NCI-H187 (cell line): ENCODE results near the gene CIAO1.
"Not testable (repeated sequence)": the region's sequence is repeated elsewhere in the genome, so short reads cannot be mapped to it uniquely, and the experiment has no call there.

Experiments
- DNase-seq, 2 experiments: peaks; one replicate each; lab custom pipeline; 2025; lab: John Stamatoyannopoulos, UW

CIAO1 gene

DNA sequence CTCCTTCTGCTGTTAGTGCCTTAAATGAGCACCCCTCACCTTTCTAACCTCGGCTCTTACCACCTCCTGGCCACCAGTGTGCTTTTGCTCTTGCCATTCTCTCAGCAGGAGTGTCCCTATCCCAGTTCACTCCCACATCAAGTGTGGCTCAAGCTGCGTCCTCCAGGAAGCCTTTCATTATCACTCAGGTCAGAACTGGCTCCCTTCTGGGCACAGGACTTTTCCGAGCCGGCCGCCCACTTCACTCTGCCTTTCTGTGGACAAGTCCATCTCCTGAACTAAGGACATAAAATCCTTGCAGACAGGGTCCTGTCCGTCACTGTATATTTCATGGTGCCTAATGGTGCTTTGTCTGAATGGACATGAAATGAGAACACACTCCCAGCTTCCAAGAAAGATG lies 15.8 kb upstream of the CIAO1 start:
- no peak for DNase-seq

DNA sequence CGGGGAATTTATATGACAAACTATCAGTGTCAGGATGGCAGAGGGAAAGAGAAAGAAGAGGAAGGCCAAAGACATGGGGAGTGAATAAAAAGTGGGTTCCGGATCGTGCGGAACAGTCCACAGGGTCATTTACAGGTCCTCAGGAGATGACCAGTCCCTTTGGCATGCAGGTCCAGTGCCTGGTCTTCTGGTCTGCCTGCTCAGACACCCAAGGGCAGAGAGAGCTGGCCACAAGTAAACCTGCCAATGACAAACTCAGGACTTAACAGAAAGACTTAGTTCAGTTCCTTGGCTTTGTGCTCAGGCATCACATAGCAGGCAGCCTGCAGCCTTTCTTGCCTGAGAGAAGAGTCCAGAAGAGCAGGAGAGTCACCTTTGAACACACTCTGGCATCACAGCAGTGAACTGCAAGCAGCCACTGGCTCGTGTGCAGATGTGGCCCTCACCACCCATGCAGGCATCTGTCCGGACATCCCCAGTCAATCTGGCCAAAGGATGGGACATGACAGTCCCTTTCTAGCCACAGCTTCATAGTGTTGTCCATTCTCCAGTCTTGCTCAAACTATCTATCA lies 14.2 kb upstream of the CIAO1 start:
- no peak for DNase-seq

DNA sequence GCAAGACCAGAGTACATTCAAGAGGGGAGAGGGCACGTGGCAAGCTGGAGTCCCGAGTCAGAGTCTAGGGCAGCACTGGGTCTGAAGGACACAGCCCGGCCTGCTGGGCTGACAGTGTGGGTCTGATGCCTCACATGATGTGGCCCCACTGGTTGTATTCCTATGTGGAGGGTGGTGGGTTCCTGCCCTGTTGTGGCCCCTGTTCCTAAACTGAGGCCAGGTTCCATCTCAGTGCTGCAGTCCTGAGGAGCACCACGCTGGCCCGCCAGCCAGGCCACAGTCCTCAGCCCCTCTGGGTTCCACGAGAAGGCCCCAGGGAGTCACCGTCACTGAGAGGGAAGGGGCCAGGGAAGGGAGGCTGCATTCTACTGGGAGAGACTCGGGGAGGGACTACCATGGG lies 13.5 kb upstream of the CIAO1 start:
- no peak for DNase-seq

DNA sequence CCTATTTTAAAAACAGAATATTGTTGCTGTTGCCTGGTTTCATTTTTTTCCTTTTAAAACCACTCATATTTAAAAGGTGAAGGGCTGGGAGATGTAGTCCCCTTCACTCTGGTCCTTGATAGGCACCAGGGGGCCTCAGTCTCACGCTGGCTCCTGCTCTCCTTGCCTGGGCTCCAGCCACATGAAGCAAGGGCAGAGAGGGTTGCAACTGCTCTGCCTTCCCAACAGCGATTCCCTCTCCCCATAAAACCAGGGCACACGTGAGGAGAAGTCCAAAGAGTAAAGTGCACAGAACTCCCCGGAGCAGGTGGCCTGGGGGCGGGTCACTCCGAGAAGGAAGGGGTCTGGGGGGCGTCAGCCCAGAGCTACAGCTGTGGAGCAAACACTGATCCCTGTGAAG lies 13.0 kb upstream of the CIAO1 start:
- no peak for DNase-seq

DNA sequence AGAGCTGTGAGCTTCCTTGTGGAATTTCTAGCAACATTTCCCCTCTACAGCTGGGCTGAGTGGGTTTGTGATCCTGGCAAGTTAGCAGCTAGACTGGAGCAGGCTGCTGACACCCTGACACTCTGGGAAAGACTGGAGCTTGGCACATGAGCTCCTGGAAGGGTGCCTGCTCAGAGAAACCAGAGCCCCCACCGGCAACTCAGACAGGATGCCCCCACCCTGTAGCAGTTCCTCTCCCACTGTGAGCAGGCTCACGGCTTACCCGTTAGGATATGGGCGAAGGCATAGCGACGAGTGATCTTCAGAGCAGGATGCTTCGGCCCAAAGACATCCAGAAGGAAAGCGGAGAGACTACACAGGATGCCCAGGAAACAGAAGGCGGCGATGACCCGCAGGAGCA lies 11.5 kb upstream of the CIAO1 start:
- no peak for DNase-seq

DNA sequence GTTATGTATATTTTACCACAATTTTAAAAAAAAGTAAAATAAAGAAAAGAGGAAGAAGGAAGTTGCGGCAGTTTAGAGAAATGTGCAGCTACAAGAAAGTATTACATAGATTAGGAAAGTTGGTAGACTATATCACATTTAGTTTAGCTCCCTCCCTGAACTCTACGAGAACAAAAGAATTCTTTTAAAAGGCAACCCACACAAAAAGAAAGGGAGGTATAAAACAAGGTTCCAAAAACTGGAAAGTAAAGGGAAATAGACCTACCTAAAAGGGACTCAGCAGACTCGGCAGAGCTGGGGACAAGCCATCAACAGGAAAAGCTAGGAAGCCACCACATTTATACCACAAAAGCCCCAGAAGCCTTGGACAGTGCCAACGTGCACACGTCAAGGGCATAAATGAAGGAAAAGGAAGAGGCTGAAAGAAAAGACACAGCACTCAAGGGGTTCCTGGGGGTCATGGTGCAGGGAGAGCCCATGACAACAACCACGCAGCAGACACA lies 9.4 kb upstream of the CIAO1 start:
- DNase-seq = no peak

DNA sequence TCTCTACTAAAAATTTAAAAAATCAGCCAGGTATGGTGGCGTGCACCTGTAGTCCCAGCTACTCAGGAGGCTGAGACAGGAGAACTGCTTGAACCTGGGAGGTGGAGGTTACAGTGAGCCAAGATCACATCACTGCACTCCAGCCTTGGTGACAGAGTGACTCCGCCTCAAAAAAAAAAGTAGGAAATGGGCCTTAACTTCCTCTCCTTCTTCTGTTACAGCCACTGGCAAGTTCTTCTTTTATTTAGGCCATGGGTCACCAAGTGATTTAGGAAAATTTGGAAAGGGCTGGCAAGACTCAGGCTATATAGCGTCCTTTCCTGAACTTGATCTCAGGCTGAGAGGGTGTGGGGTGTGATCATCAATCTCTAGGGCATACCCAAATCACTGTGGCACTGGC lies 8.3 kb upstream of the CIAO1 start:
- DNase-seq = not testable (repeated sequence)

DNA sequence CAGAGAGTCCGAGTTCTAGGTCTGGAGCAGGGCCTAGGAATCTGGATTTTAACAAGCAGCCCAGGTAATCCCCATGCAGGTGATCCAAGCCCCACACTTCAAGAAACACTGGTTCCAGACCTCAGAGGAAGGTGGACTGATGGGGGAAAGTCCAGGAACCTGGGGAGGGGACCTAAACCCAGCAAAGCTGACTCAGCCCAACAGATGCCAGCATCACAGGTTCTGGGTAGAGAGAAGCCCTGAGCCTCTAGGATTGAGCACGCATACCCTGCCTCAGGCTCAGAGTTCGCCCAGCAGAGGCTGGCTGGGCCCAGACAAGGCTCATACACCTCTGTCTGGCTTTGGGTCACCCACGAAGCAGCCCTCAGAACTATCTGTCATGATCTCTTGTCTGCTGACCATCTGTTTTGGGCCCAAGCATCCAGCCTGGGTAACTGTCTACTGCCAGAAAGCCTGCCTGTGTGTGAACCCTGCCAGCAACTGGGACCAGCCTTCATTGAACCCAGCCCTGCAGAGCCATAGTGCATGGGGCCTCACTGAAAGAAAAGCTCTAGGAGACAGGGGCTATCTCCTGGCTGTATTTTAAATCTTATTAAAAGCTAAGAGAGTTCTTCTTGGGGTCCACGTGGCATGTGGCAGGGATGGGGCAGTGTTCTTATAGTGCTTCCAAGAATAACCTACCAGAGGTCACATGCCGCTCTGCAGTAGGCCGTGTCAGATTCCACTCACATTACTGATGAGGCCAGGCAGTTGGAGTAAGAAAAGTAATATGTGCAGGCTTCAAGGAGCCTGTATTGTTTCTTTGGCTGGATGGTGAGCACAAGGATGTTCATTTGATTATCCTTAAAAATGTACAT lies 7.6 kb upstream of the CIAO1 start:
- DNase-seq = no peak

DNA sequence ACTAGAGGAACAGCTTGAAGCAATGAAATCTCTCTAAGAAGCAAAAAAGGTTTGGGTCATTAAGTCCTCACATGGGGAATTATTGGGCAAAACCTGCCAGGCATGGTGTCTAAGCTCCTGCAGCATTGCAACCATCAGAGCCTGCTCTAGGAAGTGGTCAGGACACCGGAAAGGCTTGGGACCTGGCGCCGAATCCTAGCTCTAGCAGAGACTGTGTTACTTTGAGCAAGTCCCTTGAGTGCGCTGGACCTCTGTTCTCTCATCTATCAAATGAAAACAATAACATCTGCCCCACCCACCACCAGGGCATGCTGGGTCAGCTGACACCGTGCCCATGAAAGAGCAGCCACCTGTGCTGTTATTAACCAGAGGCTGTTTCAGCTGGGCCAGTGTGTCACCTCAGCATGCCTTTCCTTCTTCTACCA lies 6.5 kb upstream of the CIAO1 start:
- no peak for DNase-seq

DNA sequence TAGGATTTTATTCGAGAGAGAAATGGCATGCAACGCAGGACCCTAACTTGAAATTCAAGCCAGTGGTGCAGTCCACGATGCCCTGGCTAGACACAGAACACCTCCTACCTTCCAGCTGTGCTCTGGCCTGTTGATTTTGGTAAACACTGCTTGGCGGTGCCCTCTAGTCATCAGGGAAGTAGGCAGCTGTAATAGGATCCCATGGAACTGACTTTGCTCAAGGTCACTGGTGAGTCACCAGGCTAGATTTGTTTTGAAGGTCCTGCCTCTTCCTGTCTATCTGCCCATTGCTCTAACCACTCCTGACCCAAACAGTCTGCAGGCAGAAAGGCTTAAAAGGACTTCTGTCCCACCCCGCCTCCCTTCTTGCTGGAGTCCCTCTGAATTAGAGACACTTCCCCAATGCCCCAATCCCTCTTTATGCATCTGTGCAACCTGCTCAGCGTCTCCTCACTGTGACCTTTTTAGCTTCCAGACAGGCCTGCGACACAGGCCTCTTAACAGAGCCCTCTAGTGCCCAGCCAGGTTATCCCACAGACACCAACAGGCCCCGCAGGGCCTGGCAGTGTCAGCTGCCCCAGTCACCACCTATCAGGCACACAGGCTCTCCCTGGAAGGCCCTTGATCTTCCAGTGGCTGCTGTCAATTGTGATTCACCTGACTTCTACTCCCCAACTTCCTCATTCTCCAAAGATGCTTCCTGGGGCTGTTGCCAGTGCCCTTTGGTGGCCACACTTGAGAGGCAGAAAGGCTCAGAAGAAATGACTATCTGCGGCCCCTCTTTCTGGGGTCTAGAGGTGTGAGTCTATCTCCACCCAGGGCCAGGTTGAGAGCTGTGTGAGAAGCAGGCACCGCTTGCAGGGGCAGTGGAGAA lies 5.4 kb upstream of the CIAO1 start:
- DNase-seq = no peak

DNA sequence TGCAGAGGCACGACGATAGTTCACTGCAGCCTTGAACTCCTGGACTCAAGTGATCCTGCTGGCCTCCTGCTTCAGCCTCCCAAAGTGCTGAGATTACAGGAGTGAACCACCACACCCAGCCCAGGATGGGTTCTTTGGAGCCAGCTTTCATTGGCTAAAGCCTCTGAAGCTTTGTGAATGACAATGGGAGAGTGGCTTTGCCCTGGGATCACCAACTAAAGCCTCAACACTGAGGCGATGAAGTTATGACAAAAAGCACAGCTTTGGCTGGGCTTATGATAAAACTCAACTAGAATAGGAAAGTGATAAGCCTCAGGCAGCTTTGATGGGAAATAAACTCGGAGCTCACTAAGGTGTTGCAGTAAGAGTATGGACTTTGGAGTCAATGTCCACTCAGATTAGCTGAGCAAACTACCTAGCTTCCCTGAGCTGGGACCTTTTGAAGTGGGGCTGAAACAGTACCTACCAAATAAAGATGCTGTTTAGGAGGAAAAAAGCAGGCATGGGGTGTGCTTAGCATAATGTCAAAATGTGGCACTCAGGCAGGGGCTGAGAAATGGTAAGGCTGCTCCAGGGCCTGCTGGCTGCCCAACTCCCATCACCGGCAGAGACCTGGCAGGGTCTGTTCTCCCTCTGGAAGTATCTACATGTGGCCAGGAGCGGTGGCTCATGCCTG lies 4.6 kb upstream of the CIAO1 start:
- no peak for DNase-seq

DNA sequence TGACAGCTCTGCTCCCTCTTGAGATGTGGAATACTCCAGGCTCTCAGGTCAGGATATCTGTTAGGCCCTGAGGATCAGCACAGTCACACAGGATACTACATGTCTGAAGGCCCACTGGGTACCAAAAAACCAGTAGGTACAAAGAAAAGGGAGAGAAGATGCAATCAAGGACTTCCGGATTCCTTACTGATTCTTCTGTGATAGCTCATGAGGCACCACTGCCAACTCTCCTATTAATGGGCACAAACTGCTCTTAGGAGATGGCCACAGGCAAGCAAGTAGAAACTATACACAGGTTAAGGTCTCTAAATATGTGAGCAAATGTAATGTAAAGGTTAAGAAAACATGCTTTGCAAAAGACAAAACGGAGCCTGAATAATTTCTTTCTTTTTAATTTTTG lies 3.7 kb upstream of the CIAO1 start:
- no peak for DNase-seq

DNA sequence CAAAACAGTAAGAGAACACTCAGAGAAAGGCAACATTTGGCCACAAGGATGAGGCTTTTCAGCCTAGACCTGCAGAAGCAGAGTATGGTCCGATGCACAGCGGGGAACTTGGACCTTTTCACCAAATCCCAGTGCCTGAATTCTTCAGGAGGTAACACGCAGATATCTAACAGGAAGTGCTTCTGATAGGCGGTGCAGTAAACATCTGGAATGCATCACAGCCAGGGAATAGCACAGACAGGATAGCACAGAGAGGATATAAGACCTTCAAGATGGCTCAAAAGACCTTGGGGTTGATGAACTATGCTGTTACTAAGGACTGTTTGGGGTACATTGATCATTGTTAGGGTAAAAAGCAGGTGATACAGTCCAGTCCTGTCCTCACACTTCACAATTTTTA lies 1.9 kb upstream of the CIAO1 start:
- DNase-seq = no peak

DNA sequence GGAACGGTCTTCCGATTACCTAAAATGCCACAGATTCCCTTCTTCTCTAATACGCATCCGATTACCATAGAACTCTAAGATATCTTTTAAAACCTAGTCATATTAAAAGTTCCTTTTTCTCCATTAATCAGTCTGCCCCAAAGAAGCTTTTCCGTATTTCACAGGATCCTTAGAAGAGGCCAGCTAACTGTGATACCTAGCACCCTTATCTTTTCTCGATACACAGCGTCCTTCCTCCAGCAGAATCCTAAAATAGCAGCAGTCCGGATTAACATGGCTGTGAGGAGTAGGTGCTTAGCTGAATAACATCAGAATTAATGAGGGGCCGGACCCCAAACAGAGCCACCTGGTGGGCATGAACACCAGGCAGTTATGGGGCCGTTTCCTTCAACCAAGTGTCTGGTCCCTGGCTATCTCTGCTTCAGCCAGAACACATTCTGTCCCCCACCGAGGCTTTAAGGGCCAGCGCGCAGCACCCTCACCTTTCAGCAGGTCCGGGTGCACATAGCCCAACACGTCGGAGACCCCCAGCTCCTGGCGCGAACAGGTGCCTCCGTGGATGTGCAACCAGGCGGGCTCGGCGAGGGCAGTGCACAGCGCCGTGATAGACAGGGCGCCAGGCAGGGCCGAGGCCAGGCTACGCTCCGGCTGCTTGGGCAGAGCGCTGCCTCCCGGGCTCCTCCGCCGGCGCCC lies 1.2 kb upstream of the CIAO1 start:
- DNase-seq = no peak

DNA sequence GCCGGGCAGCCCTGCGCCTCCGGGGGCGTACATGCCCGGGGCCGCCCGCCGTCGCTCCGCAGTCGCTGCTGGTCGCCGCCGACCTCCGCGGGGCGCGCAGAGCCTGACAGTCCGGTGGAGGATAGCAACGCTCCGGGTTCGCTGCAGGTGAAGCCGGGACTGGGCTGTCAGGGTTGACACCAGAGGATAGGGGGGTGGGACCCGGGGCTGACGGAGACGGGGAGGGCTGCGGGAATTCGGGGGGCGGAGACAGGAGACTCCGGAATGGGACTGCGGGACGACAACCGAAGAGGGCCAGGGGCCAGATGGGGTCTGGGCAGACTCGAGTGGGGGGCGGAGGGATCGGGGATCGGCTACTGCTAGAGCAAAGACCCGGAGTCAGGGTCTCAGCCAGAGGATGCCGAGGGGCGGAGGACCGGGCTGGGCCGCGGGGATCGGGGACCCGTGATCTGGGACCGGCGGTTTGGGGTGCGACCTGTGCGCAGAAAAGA lies 631 bp upstream of the CIAO1 start:
- DNase-seq = no peak

DNA sequence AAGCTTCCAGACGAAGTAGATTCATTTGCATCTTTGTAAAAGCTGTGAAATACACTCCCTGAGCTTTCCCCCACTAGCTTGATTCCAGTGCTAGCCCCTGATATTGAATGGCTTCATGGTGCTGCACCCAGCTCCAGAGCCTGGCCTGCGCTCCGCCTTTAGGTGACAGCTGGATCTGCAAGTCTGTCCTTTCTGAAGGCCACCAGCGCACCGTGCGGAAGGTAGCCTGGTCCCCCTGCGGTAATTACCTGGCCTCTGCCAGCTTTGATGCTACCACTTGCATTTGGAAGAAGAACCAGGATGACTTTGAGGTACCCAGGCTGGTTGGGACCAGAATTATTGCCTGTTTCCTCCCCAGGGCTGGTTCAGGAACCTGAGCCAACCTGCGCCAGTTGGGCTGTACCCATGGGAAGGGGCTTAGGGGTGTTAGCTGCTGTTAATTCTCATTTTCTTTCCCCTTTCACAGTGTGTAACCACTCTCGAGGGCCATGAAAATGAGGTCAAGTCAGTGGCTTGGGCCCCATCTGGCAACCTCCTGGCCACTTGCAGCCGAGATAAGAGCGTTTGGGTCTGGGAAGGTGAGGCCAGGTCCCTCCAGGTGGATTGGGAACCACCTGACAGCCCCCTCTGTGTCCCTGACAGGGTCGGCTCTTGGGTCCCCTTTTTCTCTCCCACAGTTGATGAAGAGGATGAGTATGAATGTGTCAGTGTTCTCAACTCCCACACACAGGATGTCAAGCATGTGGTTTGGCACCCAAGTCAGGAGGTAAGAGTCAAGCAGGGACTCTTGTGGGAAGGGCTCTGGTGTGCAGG lies 1.3 kb downstream of the CIAO1 start:
- DNase-seq = no peak

DNA sequence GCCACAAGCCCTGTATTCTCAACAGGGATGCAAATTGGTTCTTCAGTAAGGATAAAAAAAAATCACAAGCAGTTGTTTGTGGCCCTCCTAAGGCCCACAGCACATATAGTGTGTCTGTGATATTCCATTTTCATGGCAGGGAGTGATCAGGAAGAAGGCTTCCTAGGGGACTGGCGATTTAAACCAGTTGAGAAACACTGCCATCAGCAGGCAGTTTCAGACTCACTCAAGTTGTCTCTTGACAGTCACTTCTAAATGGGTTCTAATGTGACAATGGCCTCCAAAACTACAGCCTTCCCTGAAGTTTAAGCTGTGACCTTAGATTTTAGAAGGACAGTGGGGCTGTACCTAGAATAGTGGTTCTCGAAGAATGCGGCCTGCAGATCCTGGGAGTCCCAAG lies 6.0 kb downstream of the CIAO1 start:
- DNase-seq = no peak

DNA sequence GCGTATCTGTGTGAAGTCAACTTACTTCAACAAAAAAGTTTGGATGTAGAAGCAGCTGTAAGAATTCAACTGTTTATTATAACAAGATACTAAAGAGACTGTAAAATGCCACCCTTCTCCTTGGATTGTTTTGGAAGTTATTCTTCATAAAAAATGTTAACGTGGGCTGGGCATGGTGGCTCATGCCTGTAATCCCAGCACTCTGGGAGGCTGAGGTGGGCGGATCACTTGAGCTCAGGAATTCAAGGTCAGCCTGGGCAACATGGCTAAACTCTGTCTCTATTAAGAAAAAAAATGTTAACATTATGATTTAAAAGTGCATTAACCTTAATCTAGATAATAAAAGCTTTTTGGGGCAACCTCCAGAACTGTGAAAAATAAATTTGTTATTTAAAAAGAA lies 7.7 kb downstream of the CIAO1 start:
- no peak for DNase-seq

DNA sequence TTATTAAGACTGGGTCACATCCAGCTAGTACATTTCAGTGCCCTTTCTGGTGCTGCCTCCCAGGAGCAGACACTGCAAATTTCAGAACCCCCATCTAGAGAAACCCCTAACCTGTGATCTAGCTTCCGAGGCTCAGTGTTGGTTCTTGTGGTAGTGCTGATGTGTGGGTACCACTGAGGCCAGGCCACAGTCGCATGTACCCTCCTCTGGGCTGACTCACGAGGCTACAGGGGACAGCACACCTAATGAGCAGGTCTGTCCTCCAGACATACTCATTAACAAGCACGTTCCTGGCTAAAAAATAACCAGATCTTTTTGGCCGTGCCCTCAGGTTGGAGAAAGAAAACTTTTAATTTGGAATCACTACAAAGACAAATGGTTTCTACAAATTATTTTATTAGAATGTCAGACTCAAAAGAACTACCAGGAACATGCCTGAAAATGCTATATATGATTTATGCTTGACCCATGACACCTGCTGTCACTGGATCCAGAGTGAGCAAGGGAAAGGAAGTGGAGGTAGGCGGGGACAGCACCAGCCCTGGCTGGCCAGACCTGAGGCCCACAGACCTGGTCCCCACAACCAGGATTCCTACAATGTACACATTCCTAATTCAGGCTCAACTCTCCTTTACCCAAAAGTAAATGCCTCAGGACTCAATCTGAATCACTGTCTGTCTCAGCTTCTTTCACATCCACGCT lies 8.5 kb downstream of the CIAO1 start:
- DNase-seq = no peak
